DMS79 (cell line): ENCODE results near the gene COBL.
A peak's percentile ranks its signal among the peaks of the same experiment; 100 is the strongest.

ENCODE experiments used
- DNase-seq: peaks from one replicate; lab custom pipeline; 2025; lab: John Stamatoyannopoulos, UW

Gene COBL

GRCh38 chr7:51187941-51188340 lies 128.7 kb downstream of the COBL start:
- no peak for DNase-seq

DNA sequence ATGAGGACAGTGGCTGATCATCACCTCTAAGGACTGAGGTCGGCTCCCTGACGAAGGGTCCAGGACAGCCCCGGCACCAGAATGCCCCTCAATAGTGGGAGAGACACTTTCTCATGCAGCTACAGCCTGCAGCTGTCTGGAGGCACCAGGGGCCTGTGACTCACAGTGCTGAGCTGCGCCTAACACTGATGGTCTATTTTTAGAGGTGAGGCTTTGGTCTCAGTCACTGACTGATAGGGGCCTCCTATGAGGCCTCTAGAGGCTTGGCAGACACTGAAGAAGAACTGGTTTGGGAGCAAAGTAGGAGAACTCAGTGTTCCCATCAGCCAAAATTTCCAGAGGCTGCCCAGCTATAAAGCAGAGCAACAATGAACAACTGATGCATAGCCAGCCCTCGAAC lies 130.1 kb downstream of the COBL start:
- DNase-seq: no peak

DNA sequence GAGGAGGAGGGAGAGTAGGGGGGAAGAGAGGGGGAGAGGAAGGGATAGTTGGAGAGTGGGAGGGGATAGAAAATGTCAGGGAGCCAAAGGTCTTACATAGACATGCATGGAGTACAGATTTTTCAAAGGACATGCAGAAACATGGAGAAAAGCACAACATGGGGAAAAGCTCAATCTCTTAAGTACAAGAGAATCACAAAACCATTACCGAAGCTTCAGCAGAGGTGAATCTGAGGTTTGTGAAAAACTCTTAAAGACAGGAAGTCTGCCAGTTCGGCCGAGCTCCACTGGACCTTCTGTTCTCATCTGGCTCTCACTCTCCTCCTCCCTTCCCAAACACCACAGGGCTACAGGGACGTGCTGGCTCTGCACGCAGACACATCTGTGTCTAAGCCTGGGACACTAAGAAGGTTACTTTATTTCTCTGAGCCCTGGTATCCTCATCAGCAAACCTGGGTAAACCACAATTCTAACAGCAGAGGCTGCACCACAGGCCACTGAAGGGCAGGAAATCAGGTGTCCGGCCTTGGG lies 133.9 kb downstream of the COBL start:
- DNase-seq: no peak

GRCh38 chr7:51180092-51180491 lies 136.5 kb downstream of the COBL start:
- no peak for DNase-seq

DNA sequence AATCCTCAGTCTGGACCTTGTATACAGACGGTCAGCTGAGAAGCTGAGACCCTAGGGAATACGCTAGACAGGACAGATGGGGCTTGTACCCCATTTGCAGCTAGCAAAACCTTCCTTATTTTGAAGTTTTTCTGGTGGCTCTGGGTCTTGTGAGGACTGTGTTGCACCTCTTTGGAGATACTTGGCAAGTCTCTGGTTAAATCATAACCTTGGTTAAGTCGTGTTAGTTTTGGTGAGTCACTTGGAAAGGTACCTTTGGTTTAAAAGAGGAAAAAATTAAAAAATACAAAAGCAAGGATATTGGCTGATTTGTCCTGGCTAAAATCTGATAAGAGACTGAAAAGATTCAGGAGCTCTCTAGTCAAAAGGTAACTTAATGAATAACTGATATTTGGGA lies 140.6 kb downstream of the COBL start:
- DNase-seq: no peak

GRCh38 chr7:51175316-51175991 lies 141.2 kb downstream of the COBL start:
- no peak for DNase-seq

DNA sequence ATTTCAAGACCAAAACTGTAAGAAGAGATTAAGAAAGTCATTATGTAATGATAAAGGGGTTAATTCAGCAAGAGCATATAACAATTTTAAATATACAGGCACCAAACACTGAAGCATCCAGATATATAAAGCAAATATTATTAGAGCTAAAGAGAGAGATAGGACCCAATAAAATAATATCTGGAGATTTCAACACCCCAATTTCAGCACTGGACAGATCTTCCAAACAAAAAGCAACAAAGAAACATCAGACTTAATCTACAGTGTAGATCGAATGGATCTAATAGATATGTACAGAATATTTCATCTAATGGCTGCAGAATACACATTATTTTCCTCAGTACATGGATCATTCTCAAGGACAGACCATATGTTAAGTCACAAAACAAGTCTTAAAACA lies 151.3 kb downstream of the COBL start:
- DNase-seq: no peak

GRCh38 chr7:51162724-51163329 lies 153.8 kb downstream of the COBL start:
- peak; percentile 52 for DNase-seq

- DNase-seq: no peak
Observed at GRCh38 chr7:51161937-51162336, 154.7 kb downstream of the COBL start.

DNA sequence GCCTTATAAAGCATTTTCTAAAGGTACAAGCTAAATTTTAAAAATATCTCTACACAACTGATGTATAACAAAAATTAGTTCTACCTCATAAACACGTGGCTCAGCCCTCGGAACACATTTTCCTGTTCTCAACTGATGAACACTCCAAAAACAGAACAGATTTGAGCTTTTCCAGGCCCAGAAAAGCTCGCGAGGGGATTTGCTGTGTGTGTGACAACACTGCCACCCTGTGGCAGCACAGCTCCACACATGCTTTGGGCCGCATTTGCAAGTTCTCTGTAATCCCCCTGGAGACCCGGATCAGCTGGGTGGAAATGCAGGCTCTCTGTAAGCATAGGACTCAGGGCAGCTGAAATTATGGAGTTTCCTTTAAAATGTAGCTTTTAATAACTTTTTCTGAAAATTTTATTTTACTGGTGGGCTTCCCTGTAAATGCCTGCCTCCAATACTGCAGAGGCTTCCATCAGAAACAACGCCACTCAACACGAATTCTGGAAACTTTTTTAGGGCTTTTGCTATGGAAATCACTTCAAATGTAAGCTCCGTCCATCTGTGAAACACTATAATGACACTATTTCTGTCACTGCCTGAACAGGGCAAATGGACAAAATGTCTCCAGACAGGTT lies 155.5 kb downstream of the COBL start:
- DNase-seq: peak; percentile 48

- no peak for DNase-seq
Observed at GRCh38 chr7:51160411-51160810, 156.2 kb downstream of the COBL start.

DNA sequence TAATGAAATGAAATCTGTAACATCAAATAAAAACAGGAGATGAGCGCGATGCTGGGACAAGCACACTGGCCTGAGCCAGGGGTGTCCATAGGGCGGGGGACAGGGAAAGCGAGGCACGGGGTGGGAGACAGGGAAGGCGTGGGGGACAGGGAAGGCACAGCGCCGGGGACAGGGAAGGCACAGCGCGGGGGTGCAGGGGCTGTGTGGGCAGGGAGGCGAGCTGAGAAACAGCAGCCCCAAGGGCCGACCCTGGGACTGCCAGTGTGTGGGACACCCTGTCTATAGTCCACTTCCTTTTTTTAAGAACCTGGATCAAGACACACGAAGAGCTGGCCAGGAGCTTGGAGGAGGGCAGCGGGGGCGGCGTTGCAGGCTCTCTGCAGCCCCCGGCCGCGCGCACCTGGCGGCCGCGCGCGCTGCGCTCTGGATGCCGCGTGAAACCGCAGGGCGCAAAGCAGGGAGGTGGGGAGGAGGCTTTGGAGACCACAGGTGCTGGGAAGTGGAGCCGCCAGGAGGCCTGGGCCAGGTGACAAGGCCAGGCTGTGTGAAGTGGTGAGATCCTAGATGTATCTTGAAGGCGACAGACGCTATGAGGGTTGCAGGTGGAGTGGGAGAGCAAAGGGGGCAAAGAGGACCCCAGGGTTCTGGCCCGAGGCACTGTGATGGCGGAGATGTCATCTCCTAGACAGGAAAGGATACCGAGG lies 157.7 kb downstream of the COBL start:
- DNase-seq: no peak

- no peak for DNase-seq
Observed at GRCh38 chr7:51158211-51158610, 158.4 kb downstream of the COBL start.

- no peak for DNase-seq
Observed at GRCh38 chr7:51154201-51154600, 162.4 kb downstream of the COBL start.

DNA sequence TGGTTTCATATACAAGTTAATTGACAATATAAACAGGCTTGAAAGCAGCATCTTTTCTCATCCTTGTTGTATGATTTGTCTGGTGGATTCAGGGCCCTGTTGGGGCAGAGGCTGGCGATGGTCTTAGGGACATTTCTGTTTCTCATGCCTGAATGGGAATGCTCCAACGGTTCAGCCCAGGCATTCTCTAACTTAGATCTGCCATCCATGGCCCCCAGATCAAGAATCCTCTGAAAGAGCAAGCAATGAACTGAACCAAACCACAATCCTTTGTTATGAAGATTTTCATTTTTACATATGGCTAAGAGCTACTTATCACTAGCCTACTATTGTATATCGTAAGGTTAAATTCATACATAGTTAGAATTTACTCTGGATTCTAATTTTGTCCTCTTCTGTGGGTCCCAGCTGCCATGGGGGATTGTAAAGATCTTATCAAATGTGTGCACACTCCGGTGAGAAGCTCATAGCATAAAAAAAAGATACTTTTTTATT lies 163.9 kb downstream of the COBL start:
- DNase-seq: no peak

GRCh38 chr7:51151455-51151854 lies 165.2 kb downstream of the COBL start:
- DNase-seq: no peak

DNA sequence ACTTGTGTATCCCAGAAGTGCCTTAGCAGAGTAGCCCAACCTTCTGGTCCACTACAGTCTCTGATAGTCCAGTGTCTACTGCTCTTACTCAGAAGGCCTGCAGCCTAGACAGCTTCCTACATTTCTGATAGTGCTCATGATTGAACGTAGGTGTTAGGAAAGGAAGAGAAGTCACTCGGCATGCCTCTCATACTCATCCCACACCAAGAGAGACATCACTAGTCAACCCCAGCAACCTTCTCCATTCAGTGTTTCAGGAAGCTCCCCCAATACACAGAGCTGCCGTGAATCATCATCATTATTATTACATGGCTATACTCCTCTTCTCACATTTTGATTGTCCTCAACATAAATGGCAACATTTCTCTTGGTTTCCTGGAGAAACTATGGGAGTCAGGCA lies 166.4 kb downstream of the COBL start:
- no peak for DNase-seq

- DNase-seq: no peak
Observed at GRCh38 chr7:51148216-51148615, 168.4 kb downstream of the COBL start.

DNA sequence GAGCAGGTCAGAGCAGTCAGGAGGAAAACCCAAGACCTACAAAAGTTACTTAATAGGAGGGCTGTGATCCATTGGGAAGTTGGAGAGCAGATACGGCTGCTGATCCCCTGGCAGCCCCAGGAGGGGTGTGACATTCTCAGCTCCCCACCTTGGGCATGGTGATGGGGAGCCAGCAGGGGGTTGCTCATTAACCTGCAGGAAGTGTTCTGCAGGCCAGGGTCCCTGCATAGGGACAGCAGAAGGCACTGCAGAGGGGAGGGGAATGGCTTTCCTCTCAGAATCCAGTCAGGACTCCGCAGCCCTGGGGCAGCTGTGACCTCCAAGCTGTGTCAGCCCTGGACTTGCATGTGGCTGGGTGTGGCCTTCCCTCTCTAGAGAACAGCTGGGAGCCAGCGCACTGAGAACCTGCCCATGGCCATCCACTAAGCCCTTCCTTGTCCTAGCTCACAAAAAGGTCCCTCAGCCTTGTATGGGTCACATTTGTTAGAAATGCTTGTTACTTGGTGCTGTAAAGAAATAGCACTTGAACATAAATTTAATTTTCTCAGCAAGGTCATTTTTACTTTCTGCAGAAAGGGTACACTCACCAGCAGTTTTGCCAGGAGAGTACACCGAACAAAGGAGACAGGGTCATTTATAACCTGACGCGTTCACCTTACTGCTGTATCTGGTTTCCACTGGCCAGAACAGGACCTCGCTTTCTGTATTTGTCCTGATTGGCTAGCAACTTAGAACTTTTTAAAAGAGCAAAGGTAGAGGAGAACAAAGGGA lies 169.6 kb downstream of the COBL start:
- DNase-seq: no peak

- no peak for DNase-seq
Observed at GRCh38 chr7:51144178-51144577, 172.4 kb downstream of the COBL start.

DNA sequence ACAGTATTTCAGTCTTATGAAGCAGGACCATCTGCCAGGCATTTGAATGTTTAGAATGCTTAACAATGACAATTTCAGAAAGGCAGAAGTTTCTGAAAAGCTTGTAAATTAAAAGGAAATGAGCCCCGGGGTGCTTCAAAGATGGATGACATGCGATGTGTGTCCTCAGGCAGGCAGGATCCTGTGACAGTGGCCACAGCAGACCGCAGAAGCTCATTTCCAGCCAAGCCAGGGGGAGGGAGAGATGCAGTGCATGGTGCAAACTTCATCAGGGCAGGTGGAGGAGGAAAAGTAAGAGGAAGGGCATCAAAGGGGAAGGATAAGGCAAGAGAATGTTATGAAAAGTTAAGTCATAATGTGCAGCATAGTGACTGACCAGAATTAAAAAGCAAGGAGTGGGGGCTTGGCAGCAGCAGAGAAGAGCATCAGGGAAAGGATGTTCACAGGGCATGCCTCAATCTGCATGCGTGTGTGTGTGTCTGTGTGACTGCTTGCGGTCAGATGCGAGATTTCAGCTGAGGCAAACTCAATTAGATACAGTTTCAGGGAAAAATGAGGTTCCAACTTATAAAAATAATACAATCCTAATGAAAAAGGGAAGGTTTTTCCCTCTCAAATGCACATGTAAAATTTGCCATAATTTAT lies 173.7 kb downstream of the COBL start:
- DNase-seq: no peak
